ENCODE results near the gene PARP6.

PARP6 gene

GRCh38 chr15:72230197-72231065 is 41.9 kb downstream of the PARP6 start:
- peak; percentile 95 to 96 for DNase-seq

- no peak for DNase-seq
Measured at GRCh38 chr15:72229947-72230196, 42.5 kb downstream of the PARP6 start.

- DNase-seq, result peak in 1 of 2 experiments; percentile 43
Measured at GRCh38 chr15:72229076-72229946, 43.0 kb downstream of the PARP6 start.

- no peak for DNase-seq
Measured at GRCh38 chr15:72227720-72228119, 44.6 kb downstream of the PARP6 start.

- DNase-seq, result peak; percentile 64 to 73
Measured at GRCh38 chr15:72227192-72227586, 45.2 kb downstream of the PARP6 start.

- no peak for DNase-seq
Measured at GRCh38 chr15:72223278-72223677, 49.1 kb downstream of the PARP6 start.

- no peak for DNase-seq
Measured at GRCh38 chr15:72222393-72222792, 50.0 kb downstream of the PARP6 start.

GRCh38 chr15:72220687-72221086 is 51.7 kb downstream of the PARP6 start:
- DNase-seq, result no peak

- no peak for DNase-seq
Measured at GRCh38 chr15:72217216-72217615, 55.1 kb downstream of the PARP6 start.

GRCh38 chr15:72216079-72216478 is 56.3 kb downstream of the PARP6 start:
- DNase-seq, result no peak

- no peak for DNase-seq
Measured at GRCh38 chr15:72207558-72208085, 64.7 kb downstream of the PARP6 start.

- DNase-seq, result no peak
Measured at GRCh38 chr15:72206677-72207000, 65.7 kb downstream of the PARP6 start.

GRCh38 chr15:72205896-72206676 is 66.3 kb downstream of the PARP6 start:
- no peak for DNase-seq

- no peak for DNase-seq
Measured at GRCh38 chr15:72205273-72205672, 67.1 kb downstream of the PARP6 start.

GRCh38 chr15:72203507-72203837 is 68.9 kb downstream of the PARP6 start:
- no peak for DNase-seq

- no peak for DNase-seq
Measured at GRCh38 chr15:72202801-72203506, 69.4 kb downstream of the PARP6 start.

GRCh38 chr15:72202302-72202701 is 70.1 kb downstream of the PARP6 start:
- no peak for DNase-seq

GRCh38 chr15:72201391-72201921 is 70.9 kb downstream of the PARP6 start:
- DNase-seq, result no peak

- DNase-seq, result no peak
Measured at GRCh38 chr15:72200395-72201237, 71.7 kb downstream of the PARP6 start.

GRCh38 chr15:72199721-72200212 is 72.6 kb downstream of the PARP6 start:
- peak; percentile 69 to 76 for DNase-seq

GRCh38 chr15:72199205-72199515 is 73.2 kb downstream of the PARP6 start:
- DNase-seq, result no peak
